ENCODE results near the gene NDUFS7. TPM values are rescaled to one million over a fixed set of nuclear protein-coding genes. Genes with fewer than 3 reads are reported as not detected.
A peak's percentile ranks its signal among the peaks of the same experiment; 100 is the strongest.

The NDUFS7 gene
- total RNA-seq, 1 donor: 33.7 TPM

- peak; percentile 11 for DNase-seq (ENCODE audit: low read depth)
Measured at GRCh38 chr19:1360126-1360817, 23.4 kb upstream of the NDUFS7 start.

GRCh38 chr19:1360818-1361461, 22.8 kb upstream of the NDUFS7 start:
- no peak for TF ChIP-seq CTCF (IDR thresholded peaks at IDR 0.05; ENCODE audit: insufficient read depth, low read depth, low read length)
- peak; percentile 91 for DNase-seq (ENCODE audit: low read depth)
- H3K4me3 ChIP-seq (ENCODE audit: low read depth, low read length): peak overlapping the region; percentile 42

More at GRCh38 chr19:1360126-1360817, 23.4 kb upstream of the NDUFS7 start:
- H3K4me3 ChIP-seq (ENCODE audit: low read depth, low read length): no peak overlapping the region
- no peak for TF ChIP-seq CTCF (IDR thresholded peaks at IDR 0.05; ENCODE audit: insufficient read depth, low read depth, low read length)

GRCh38 chr19:1361601-1362386, 21.9 kb upstream of the NDUFS7 start:
- DNase-seq (ENCODE audit: low read depth): peak; percentile 59
- TF ChIP-seq CTCF (IDR thresholded peaks at IDR 0.05; ENCODE audit: insufficient read depth, low read depth, low read length): no peak
- H3K4me3 ChIP-seq (ENCODE audit: low read depth, low read length): peak overlapping the region; percentile 42

GRCh38 chr19:1362387-1363257, 21.1 kb upstream of the NDUFS7 start:
- DNase-seq (ENCODE audit: low read depth): no peak
- no peak for TF ChIP-seq CTCF (IDR thresholded peaks at IDR 0.05; ENCODE audit: insufficient read depth, low read depth, low read length)
- no peak overlapping the region for H3K4me3 ChIP-seq (ENCODE audit: low read depth, low read length)

- H3K4me3 ChIP-seq (ENCODE audit: low read depth, low read length): no peak overlapping the region
- no peak for DNase-seq (ENCODE audit: low read depth)
- TF ChIP-seq CTCF (IDR thresholded peaks at IDR 0.05; ENCODE audit: insufficient read depth, low read depth, low read length): no peak
Measured at GRCh38 chr19:1363599-1363998, 20.1 kb upstream of the NDUFS7 start.

GRCh38 chr19:1364070-1364704, 19.5 kb upstream of the NDUFS7 start:
- DNase-seq (ENCODE audit: low read depth): no peak
- no peak overlapping the region for H3K4me3 ChIP-seq (ENCODE audit: low read depth, low read length)
- TF ChIP-seq CTCF (IDR thresholded peaks at IDR 0.05; ENCODE audit: insufficient read depth, low read depth, low read length): peak; percentile 18

Data from fibroblast of villous mesenchyme (primary cell).